Subcutaneous abdominal adipose tissue (tissue), 5 donors: Measurements from ENCODE around the gene TNFSF10.

Source experiments
- H3K27ac ChIP-seq: one replicate; pipeline ENCODE4 v1.7.0; 2013; ENCODE audit warnings: low read depth, mild to moderate bottlenecking, inconsistent platforms, low read length, moderate library complexity
- H3K27me3 ChIP-seq, 5 donors: one replicate each; pipeline ENCODE4 v1.7.0; 2013; ENCODE audit warnings: low read length in 5 of 5, inconsistent platforms in 1 of 5; ENCODE audit not compliant: control insufficient read depth in 5 of 5, insufficient read depth in 4 of 5
- H3K36me3 ChIP-seq, 5 donors: one replicate each; pipeline ENCODE4 v1.7.0; 2013; ENCODE audit warnings: low read length in 5 of 5; ENCODE audit not compliant: control insufficient read depth in 5 of 5, insufficient read depth in 5 of 5
- H3K4me1 ChIP-seq, 5 donors: one replicate each; pipeline ENCODE4 v1.7.0; 2013; ENCODE audit warnings: low read length in 5 of 5, mild to moderate bottlenecking in 3 of 5, moderate library complexity in 1 of 5; ENCODE audit not compliant: control insufficient read depth in 5 of 5, insufficient read depth in 5 of 5
- H3K4me3 ChIP-seq, 5 donors: one replicate each; pipeline ENCODE4 v1.7.0; 2013; ENCODE audit warnings: low read length in 5 of 5, low read depth in 1 of 5
- H3K9ac ChIP-seq, 5 donors: one replicate each; pipeline ENCODE4 v1.7.0; 2013; ENCODE audit warnings: low read length in 5 of 5, mild to moderate bottlenecking in 4 of 5, moderate library complexity in 3 of 5
- H3K9me3 ChIP-seq, 5 donors: one replicate each; pipeline ENCODE4 v1.7.0; 2013; ENCODE audit warnings: low read length in 5 of 5; ENCODE audit not compliant: control insufficient read depth in 5 of 5
- donor health status: healthy.
- donor health status: healthy.
- donor health status: healthy.
- donor health status: healthy.
- donor health status: healthy.

Gene TNFSF10

GRCh38 chr3:172544404-172544803 is 21.2 kb upstream of the TNFSF10 start:
- Histone ChIP-seq H3K27me3 (no peaks in the 10 kb centered on the region), H3K9me3 (no peaks in the 10 kb centered on the region), H3K4me1 (peaks cover 0 to 20% (median 17%) of the 10 kb centered on the region in 5 donors), H3K27ac (no peak overlapping the region), H3K36me3 (no peaks in the 10 kb centered on the region), H3K9ac (no peak overlapping the region), H3K4me3 (no peak overlapping the region)

GRCh38 chr3:172543884-172544283 is 20.7 kb upstream of the TNFSF10 start:
- Histone ChIP-seq H3K9ac (no peak overlapping the region), H3K9me3 (no peaks in the 10 kb centered on the region), H3K27me3 (no peaks in the 10 kb centered on the region), H3K4me3 (no peak overlapping the region), H3K36me3 (no peaks in the 10 kb centered on the region), H3K4me1 (peaks cover 0 to 21% (median 17%) of the 10 kb centered on the region in 5 donors), H3K27ac (no peak overlapping the region)

- H3K4me1 ChIP-seq: peaks cover 0 to 23% (median 17%) of the 10 kb centered on the region in 5 donors
- H3K9me3 ChIP-seq: no peaks in the 10 kb centered on the region
- H3K9ac ChIP-seq: no peak overlapping the region
- H3K27ac ChIP-seq: no peak overlapping the region
- no peak overlapping the region for H3K4me3 ChIP-seq
- H3K27me3 ChIP-seq: no peaks in the 10 kb centered on the region
- H3K36me3 ChIP-seq: no peaks in the 10 kb centered on the region
Observed at GRCh38 chr3:172543419-172543818, 20.2 kb upstream of the TNFSF10 start.

- Histone ChIP-seq H3K4me1 (peaks cover 0 to 24% (median 17%) of the 10 kb centered on the region in 5 donors), H3K27me3 (no peaks in the 10 kb centered on the region), H3K9me3 (no peaks in the 10 kb centered on the region), H3K4me3 (no peak overlapping the region), H3K27ac (no peak overlapping the region), H3K36me3 (no peaks in the 10 kb centered on the region), H3K9ac (no peak overlapping the region)
Observed at GRCh38 chr3:172542999-172543398, 19.8 kb upstream of the TNFSF10 start.

- Histone ChIP-seq H3K36me3 (no peaks in the 10 kb centered on the region), H3K27me3 (no peaks in the 10 kb centered on the region), H3K4me3 (no peak overlapping the region), H3K9me3 (no peaks in the 10 kb centered on the region), H3K27ac (peak overlapping the region; percentile 65), H3K4me1 (peaks cover 0 to 23% (median 12%) of the 10 kb centered on the region in 5 donors), H3K9ac (no peak overlapping the region)
Observed at GRCh38 chr3:172541945-172542488, 18.8 kb upstream of the TNFSF10 start.

- no peaks in the 10 kb centered on the region for H3K27me3 ChIP-seq
- no peak overlapping the region for H3K4me3 ChIP-seq
- H3K4me1 ChIP-seq: peaks cover 0 to 18% (median 4%) of the 10 kb centered on the region in 5 donors
- no peak overlapping the region for H3K9ac ChIP-seq
- H3K9me3 ChIP-seq: no peaks in the 10 kb centered on the region
- no peak overlapping the region for H3K27ac ChIP-seq
- no peaks in the 10 kb centered on the region for H3K36me3 ChIP-seq
Observed at GRCh38 chr3:172540049-172540448, 16.8 kb upstream of the TNFSF10 start.

GRCh38 chr3:172539273-172539672 is 16.0 kb upstream of the TNFSF10 start:
- peak overlapping the region; percentile 10 for H3K27ac ChIP-seq
- no peaks in the 10 kb centered on the region for H3K36me3 ChIP-seq
- H3K4me3 ChIP-seq: no peak overlapping the region
- H3K9me3 ChIP-seq: no peaks in the 10 kb centered on the region
- no peak overlapping the region for H3K9ac ChIP-seq
- no peaks in the 10 kb centered on the region for H3K27me3 ChIP-seq
- peaks cover 0 to 17% (median 4%) of the 10 kb centered on the region in 5 donors for H3K4me1 ChIP-seq

- Histone ChIP-seq H3K4me1 (peaks cover 0 to 15% (median 4%) of the 10 kb centered on the region in 5 donors), H3K4me3 (no peak overlapping the region), H3K9ac (no peak overlapping the region), H3K27me3 (no peaks in the 10 kb centered on the region), H3K9me3 (no peaks in the 10 kb centered on the region), H3K27ac (peak overlapping the region; percentile 10), H3K36me3 (no peaks in the 10 kb centered on the region)
Observed at GRCh38 chr3:172538368-172539151, 15.3 kb upstream of the TNFSF10 start.

- Histone ChIP-seq H3K4me3 (no peak overlapping the region), H3K27ac (peak overlapping the region; percentile 10), H3K9ac (no peak overlapping the region), H3K9me3 (no peaks in the 10 kb centered on the region), H3K4me1 (peaks cover 0 to 15% (median 4%) of the 10 kb centered on the region in 5 donors), H3K36me3 (no peaks in the 10 kb centered on the region), H3K27me3 (no peaks in the 10 kb centered on the region)
Observed at GRCh38 chr3:172537507-172538158, 14.4 kb upstream of the TNFSF10 start.

- no peaks in the 10 kb centered on the region for H3K9me3 ChIP-seq
- no peak overlapping the region for H3K4me3 ChIP-seq
- no peak overlapping the region for H3K27ac ChIP-seq
- no peak overlapping the region for H3K9ac ChIP-seq
- H3K36me3 ChIP-seq: no peaks in the 10 kb centered on the region
- peaks cover 0 to 14% (median 4%) of the 10 kb centered on the region in 5 donors for H3K4me1 ChIP-seq
- H3K27me3 ChIP-seq: no peaks in the 10 kb centered on the region
Observed at GRCh38 chr3:172536993-172537419, 13.8 kb upstream of the TNFSF10 start.
